HepG2 (cell line): ENCODE measurements around the gene HS3ST3B1. TPM values are rescaled to one million over a fixed set of nuclear protein-coding genes. Genes with fewer than 3 reads are reported as not detected.

ENCODE experiments used
- GTF3A ChIP-seq: sonication (generic); formaldehyde crosslinking; conservative IDR thresholded peaks from 2 replicates; pipeline ENCODE4 v1.4.0; 2020; ENCODE audit warnings: mild to moderate bottlenecking, missing genetic modification reagents
- HNRNPUL1 ChIP-seq: fragments of 200-400 bp; formaldehyde crosslinking; IDR thresholded peaks from 2 replicates; pipeline ENCODE4 v1.6.1; 2017; ENCODE audit warnings: low read depth, mild to moderate bottlenecking, low read length, moderate library complexity
- KDM5A ChIP-seq: fragments of 200-600 bp; sonication (generic); IDR thresholded peaks from 2 replicates; pipeline ENCODE4 v1.7.0; 2018; ENCODE audit warnings: antibody characterized with exemption, mild to moderate bottlenecking, low read length, borderline replicate concordance
- KLF11 ChIP-seq: IDR thresholded peaks from 2 replicates; pipeline ENCODE4 v1.6.1; 2016; ENCODE audit warnings: missing compliant biosample characterization
- PAF1 ChIP-seq: IDR thresholded peaks from 2 replicates; pipeline ENCODE4 v1.6.1; 2016; ENCODE audit warnings: missing genetic modification reagents, missing compliant biosample characterization
- POLR2G ChIP-seq: fragments of 200-400 bp; formaldehyde crosslinking; IDR thresholded peaks from 2 replicates; pipeline ENCODE4 v1.6.1; 2018; ENCODE audit warnings: mild to moderate bottlenecking, low read depth, low read length, moderate library complexity
- SOX13 ChIP-seq, 3 experiments: fragments of 450-650 bp in 1 of 3; sonication (generic) in 1 of 3; formaldehyde crosslinking in 1 of 3; IDR thresholded peaks in 2 of 3; conservative IDR thresholded peaks in 1 of 3; 2 replicates each; pipeline versions ENCODE4 v1.5.0 to v1.6.1; 2016 to 2020; ENCODE audit warnings: antibody characterized with exemption in 1 of 3, mild to moderate bottlenecking in 1 of 3, missing compliant biosample characterization in 1 of 3, missing genetic modification reagents in 1 of 3, moderate library complexity in 1 of 3
- SOX5 ChIP-seq: IDR thresholded peaks from 2 replicates; pipeline ENCODE4 v1.6.1; 2016; ENCODE audit warnings: borderline replicate concordance
- STAG1 ChIP-seq: sonication (generic); formaldehyde crosslinking; IDR thresholded peaks from 2 replicates; pipeline ENCODE4 v1.4.0; 2020; ENCODE audit warnings: missing genetic modification reagents
- TCF12 ChIP-seq, 2 experiments: fragments of 450-650 bp in 1 of 2; sonication (generic) in 1 of 2; formaldehyde crosslinking in 1 of 2; IDR thresholded peaks; 2 replicates each; pipeline versions ENCODE4 v1.6.1 to v1.8.0; 2017 to 2022; ENCODE audit warnings: antibody characterized with exemption in 1 of 2, mild to moderate bottlenecking in 1 of 2, missing genetic modification reagents in 1 of 2, moderate library complexity in 1 of 2
- ZC3H13 ChIP-seq: sonication (generic); formaldehyde crosslinking; IDR thresholded peaks from 2 replicates; pipeline ENCODE4 v1.8.1; 2023; ENCODE audit warnings: mild to moderate bottlenecking, missing genetic modification reagents, moderate library complexity
- ZIK1 ChIP-seq: sonication (generic); formaldehyde crosslinking; IDR thresholded peaks from 2 replicates; pipeline ENCODE4 v1.5.0; 2020; ENCODE audit warnings: mild to moderate bottlenecking, low read depth, missing genetic modification reagents, borderline replicate concordance
- ZNF18 ChIP-seq: sonication (generic); formaldehyde crosslinking; IDR thresholded peaks from 2 replicates; pipeline ENCODE4 v1.8.0; 2022; ENCODE audit warnings: mild to moderate bottlenecking, missing genetic modification reagents; ENCODE audit not compliant: insufficient replicate concordance
- ZNF484 ChIP-seq: sonication (generic); formaldehyde crosslinking; IDR thresholded peaks from 2 replicates; pipeline ENCODE4 v1.5.1; 2020; ENCODE audit warnings: mild to moderate bottlenecking, low read depth, missing genetic modification reagents, borderline replicate concordance
- ZNF543 ChIP-seq: sonication (generic); formaldehyde crosslinking; IDR thresholded peaks from 2 replicates; pipeline ENCODE4 v1.4.0; 2020; ENCODE audit warnings: mild to moderate bottlenecking, missing genetic modification reagents
- ZNF766 ChIP-seq: sonication (generic); formaldehyde crosslinking; IDR thresholded peaks from 2 replicates; pipeline ENCODE4 v1.5.0; 2020; ENCODE audit warnings: missing genetic modification reagents, borderline replicate concordance
- ZNF772 ChIP-seq: sonication (generic); formaldehyde crosslinking; IDR thresholded peaks from 2 replicates; pipeline ENCODE4 v1.5.0; 2020; ENCODE audit warnings: mild to moderate bottlenecking, missing genetic modification reagents
- polyA plus RNA-seq, 8 experiments: library from polyadenylated mRNA; depleted of rRNA in 3 of 8; stranded (reverse) in 7 of 8; unstranded in 1 of 8; fragments of >200 nt; fragmentation: Illumina TruSeq in 4 of 8; extraction: Trizol in 4 of 8; gene quantifications; 2 replicates each; pipeline versions ENCODE4 v1.2.1 to v1.2.3, GENCODE V29; 2011 to 2016; ENCODE audit warnings: low read depth in 4 of 8, missing spikeins in 1 of 8, mixed read lengths in 1 of 8; ENCODE audit not compliant: insufficient read depth in 1 of 8
- total RNA-seq, 5 experiments: library from RNA; depleted of rRNA; stranded (reverse); fragments of >200 nt; fragmentation: Illumina TruSeq; extraction: Trizol; gene quantifications; 2 replicates each; pipeline ENCODE4 v1.2.3, GENCODE V29; 2016; ENCODE audit warnings: low read depth in 1 of 5
- TF ChIP-seq, protein P1 (sequence below): sonication (generic); formaldehyde crosslinking; IDR thresholded peaks from 2 replicates; pipeline ENCODE4 v1.5.0; 2020; ENCODE audit warnings: missing genetic modification reagents
- TF ChIP-seq, protein P2 (sequence below): sonication (generic); formaldehyde crosslinking; IDR thresholded peaks from 2 replicates; pipeline ENCODE4 v1.4.0; 2020; ENCODE audit warnings: low read depth, mild to moderate bottlenecking, missing genetic modification reagents
- TF ChIP-seq, protein P3 (sequence below): sonication (generic); formaldehyde crosslinking; IDR thresholded peaks from 2 replicates; pipeline ENCODE4 v1.4.0; 2020; ENCODE audit warnings: missing genetic modification reagents, borderline replicate concordance

The HS3ST3B1 gene
- total and polyA plus RNA-seq, 2 of the 13 experiments (the other 11 are each of a cell fraction or from before 2014, with no cell fraction given): 15.7 to 39.5 TPM

DNA sequence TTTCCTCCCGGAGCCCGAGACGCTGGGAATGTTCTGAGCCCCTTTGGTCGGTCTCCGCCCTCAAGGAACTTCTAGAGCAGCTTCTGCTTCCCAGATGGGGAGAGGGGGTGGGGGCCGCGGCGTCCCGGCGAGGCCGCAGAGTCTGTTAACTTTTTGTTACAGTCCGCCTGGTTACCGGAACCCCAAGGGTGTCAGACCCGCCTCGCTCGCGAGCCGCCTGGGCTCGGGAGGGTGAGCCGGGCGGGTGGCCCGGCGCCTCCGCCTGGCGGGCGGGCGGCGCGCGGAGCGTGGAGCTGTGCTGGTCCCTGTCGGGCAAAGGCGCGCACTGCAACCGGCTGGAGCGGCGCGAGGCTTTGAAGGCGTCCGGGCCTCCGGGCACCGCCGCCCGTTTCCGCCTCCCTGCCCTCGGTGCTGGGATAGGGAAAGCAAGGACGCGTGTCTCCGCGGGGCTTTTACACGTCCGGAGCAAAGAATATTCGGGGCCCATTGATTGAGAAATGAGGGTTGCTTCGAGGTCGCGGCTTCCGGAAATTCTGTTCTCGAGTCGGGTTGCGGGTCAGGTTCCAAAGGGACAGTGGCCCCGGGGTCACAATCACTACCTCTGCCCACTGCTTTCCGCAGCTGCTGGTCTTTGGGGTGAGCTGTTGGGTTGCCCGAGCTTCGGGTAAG lies 1.7 kb downstream of the HS3ST3B1 start (continued):
- TF ChIP-seq STAG1 (peak; percentile 72), ZNF543 (CRISPR knock-in tag) (no peak), PAF1 (CRISPR knock-in tag) (no peak), KLF11 (CRISPR knock-in tag) (no peak), ZNF772 (no peak), ZIK1 (CRISPR knock-in tag) (no peak), POLR2G (no peak), SOX13 (IDR thresholded peaks at IDR 0.05) (no peak), SOX13 (CRISPR knock-in tag; conservative IDR thresholded peaks at IDR 0.05 in 1 of 2, IDR thresholded peaks at IDR 0.05 in 1 of 2) (no peak), ZNF484 (CRISPR knock-in tag) (no peak), TCF12 (IDR thresholded peaks at IDR 0.05) (no peak), TCF12 (CRISPR knock-in tag; IDR thresholded peaks at IDR 0.05) (no peak), HNRNPUL1 (no peak), KDM5A (peak; percentile 57; the same call in 1 of the 2 replicates), ZC3H13 (CRISPR knock-in tag) (peak; percentile 69; the same call in 1 of the 2 replicates), ZNF766 (CRISPR knock-in tag) (0 out of 2 replicates have a peak, but pooled peaks have one; percentile 57), GTF3A (no peak), ZNF18 (CRISPR knock-in tag) (no peak), SOX5 (CRISPR knock-in tag) (no peak)
- TF ChIP-seq, protein P1, sequence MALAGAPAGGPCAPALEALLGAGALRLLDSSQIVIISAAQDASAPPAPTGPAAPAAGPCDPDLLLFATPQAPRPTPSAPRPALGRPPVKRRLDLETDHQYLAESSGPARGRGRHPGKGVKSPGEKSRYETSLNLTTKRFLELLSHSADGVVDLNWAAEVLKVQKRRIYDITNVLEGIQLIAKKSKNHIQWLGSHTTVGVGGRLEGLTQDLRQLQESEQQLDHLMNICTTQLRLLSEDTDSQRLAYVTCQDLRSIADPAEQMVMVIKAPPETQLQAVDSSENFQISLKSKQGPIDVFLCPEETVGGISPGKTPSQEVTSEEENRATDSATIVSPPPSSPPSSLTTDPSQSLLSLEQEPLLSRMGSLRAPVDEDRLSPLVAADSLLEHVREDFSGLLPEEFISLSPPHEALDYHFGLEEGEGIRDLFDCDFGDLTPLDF (CRISPR knock-in tag): no peak
- TF ChIP-seq, protein P2, sequence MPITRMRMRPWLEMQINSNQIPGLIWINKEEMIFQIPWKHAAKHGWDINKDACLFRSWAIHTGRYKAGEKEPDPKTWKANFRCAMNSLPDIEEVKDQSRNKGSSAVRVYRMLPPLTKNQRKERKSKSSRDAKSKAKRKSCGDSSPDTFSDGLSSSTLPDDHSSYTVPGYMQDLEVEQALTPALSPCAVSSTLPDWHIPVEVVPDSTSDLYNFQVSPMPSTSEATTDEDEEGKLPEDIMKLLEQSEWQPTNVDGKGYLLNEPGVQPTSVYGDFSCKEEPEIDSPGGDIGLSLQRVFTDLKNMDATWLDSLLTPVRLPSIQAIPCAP (CRISPR knock-in tag): no peak
- TF ChIP-seq, protein P3, sequence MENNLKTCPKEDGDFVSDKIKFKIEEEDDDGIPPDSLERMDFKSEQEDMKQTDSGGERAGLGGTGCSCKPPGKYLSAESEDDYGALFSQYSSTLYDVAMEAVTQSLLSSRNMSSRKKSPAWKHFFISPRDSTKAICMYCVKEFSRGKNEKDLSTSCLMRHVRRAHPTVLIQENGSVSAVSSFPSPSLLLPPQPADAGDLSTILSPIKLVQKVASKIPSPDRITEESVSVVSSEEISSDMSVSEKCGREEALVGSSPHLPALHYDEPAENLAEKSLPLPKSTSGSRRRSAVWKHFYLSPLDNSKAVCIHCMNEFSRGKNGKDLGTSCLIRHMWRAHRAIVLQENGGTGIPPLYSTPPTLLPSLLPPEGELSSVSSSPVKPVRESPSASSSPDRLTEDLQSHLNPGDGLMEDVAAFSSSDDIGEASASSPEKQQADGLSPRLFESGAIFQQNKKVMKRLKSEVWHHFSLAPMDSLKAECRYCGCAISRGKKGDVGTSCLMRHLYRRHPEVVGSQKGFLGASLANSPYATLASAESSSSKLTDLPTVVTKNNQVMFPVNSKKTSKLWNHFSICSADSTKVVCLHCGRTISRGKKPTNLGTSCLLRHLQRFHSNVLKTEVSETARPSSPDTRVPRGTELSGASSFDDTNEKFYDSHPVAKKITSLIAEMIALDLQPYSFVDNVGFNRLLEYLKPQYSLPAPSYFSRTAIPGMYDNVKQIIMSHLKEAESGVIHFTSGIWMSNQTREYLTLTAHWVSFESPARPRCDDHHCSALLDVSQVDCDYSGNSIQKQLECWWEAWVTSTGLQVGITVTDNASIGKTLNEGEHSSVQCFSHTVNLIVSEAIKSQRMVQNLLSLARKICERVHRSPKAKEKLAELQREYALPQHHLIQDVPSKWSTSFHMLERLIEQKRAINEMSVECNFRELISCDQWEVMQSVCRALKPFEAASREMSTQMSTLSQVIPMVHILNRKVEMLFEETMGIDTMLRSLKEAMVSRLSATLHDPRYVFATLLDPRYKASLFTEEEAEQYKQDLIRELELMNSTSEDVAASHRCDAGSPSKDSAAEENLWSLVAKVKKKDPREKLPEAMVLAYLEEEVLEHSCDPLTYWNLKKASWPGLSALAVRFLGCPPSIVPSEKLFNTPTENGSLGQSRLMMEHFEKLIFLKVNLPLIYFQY (CRISPR knock-in tag): 0 out of 2 replicates have a peak, but pooled peaks have one; percentile 48
